ENCODE results near the gene SLCO2A1.

DNA sequence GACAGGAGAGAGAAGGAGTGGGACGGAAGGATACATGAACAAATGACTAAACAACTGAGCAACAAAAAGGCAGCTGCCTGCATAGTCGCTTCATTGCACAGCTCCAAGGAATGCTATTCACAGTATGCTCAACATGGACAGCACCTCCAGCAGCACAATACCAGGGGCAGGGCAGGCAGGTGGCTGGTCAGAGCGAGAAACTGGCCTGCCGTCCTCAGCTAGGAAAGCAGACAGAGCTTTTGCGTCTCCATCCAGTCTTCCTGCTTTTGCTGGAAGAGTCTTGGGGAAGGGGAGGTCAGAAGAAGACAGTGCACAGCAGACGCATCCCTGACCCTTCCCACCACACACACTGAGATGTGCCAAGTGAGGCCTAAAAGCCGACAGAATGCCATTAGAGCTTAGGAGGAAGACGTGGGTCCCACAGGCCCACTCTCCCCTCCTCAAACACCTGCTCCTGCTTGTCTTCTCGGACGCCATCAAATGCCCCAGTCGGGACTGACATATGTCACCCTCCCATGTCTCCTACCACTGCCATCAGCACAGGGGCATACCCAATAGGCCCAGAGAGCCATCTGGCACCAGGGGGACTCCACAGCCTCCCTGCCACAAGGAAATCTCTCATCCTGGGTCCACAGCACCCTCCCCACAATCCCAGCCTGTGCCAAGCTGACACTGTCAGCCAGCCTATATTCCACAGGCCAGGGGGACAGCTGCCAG is 137.9 kb downstream of the SLCO2A1 start:
- TF ChIP-seq, protein P1, sequence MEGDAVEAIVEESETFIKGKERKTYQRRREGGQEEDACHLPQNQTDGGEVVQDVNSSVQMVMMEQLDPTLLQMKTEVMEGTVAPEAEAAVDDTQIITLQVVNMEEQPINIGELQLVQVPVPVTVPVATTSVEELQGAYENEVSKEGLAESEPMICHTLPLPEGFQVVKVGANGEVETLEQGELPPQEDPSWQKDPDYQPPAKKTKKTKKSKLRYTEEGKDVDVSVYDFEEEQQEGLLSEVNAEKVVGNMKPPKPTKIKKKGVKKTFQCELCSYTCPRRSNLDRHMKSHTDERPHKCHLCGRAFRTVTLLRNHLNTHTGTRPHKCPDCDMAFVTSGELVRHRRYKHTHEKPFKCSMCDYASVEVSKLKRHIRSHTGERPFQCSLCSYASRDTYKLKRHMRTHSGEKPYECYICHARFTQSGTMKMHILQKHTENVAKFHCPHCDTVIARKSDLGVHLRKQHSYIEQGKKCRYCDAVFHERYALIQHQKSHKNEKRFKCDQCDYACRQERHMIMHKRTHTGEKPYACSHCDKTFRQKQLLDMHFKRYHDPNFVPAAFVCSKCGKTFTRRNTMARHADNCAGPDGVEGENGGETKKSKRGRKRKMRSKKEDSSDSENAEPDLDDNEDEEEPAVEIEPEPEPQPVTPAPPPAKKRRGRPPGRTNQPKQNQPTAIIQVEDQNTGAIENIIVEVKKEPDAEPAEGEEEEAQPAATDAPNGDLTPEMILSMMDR (IDR thresholded peaks at IDR 0.05) = no peak
- no peak for TF ChIP-seq POLR2A (IDR thresholded peaks at IDR 0.05)
